ENCODE data around the gene HOXD8. TPM values are rescaled to one million over a fixed set of nuclear protein-coding genes. Genes with fewer than 3 reads are reported as not detected.

Gene HOXD8
- total RNA-seq, 1 donor from 2014 or later, result not detected

- DNase-seq (ENCODE audit: extremely low spot score, unreplicated experiment), result no peak
- Mint-ChIP-seq H3K27me3 (ENCODE audit: unreplicated experiment) (peaks cover 92% of the 10 kb centered on the region), H3K36me3 (ENCODE audit: unreplicated experiment) (no peaks in the 10 kb centered on the region), H3K9me3 (ENCODE audit: unreplicated experiment) (no peaks in the 10 kb centered on the region), H3K4me1 (ENCODE audit: unreplicated experiment) (peaks cover 4% of the 10 kb centered on the region), H3K27ac (ENCODE audit: unreplicated experiment) (no peak overlapping the region), H3K4me3 (ENCODE audit: unreplicated experiment) (no peak overlapping the region)
- TF ChIP-seq CTCF (IDR thresholded peaks at IDR 0.05), result no peak
These were observed 45.6 kb downstream of the HOXD8 start for GRCh38 chr2:176174824-176175708.

- no peaks in the 10 kb centered on the region for H3K9me3 Mint-ChIP-seq (ENCODE audit: unreplicated experiment)
- peaks cover 4% of the 10 kb centered on the region for H3K4me1 Mint-ChIP-seq (ENCODE audit: unreplicated experiment)
- H3K27ac Mint-ChIP-seq (ENCODE audit: unreplicated experiment), result no peak overlapping the region
- DNase-seq (ENCODE audit: extremely low spot score, unreplicated experiment), result no peak
- no peak overlapping the region for H3K4me3 Mint-ChIP-seq (ENCODE audit: unreplicated experiment)
- no peak for TF ChIP-seq CTCF (IDR thresholded peaks at IDR 0.05)
- H3K36me3 Mint-ChIP-seq (ENCODE audit: unreplicated experiment), result no peaks in the 10 kb centered on the region
- H3K27me3 Mint-ChIP-seq (ENCODE audit: unreplicated experiment), result peaks cover 94% of the 10 kb centered on the region
These were observed 46.5 kb downstream of the HOXD8 start for GRCh38 chr2:176175709-176176607.

GRCh38 chr2:176177580-176178037 is 48.1 kb downstream of the HOXD8 start:
- H3K4me3 Mint-ChIP-seq (ENCODE audit: unreplicated experiment), result no peak overlapping the region

DNA sequence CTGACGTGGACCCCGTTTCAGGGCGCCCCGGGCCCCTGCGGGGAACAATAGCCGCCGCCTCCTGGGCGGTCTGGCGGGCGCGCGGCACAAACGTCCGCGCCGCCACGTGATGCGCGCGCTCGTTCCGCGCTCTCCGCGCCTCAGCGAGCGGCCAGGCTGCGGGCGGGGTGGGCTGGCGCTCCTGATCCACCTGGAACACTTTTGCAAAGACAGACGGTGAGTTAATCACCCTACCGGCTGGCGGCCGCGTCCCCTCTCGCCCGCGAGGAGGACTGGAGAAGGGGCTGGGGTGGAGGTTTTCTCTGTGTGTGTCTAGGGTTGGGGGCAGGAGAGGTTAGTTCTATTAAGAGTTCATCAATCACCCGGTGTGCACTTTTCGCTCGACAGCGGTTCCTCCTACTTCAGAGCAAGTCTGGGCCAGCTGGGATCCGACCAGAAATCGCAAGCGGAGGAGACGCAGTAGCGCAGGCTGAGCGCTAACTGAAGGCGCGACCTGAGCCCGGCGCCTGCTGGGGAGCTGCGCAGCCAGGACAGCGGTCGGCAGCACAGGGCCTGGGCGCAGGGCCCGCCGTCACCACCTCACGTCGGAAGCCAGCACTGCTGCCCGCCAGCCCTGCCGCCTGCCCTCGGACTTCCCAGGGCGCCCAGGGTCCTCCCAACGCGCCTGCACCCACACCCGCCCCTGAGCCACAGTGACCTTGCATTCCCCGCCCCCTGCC is 48.7 kb downstream of the HOXD8 start:
- H3K36me3 Mint-ChIP-seq (ENCODE audit: unreplicated experiment), result no peaks in the 10 kb centered on the region
- peaks cover 89% of the 10 kb centered on the region for H3K27me3 Mint-ChIP-seq (ENCODE audit: unreplicated experiment)
- DNase-seq (ENCODE audit: extremely low spot score, unreplicated experiment), result no peak
- H3K4me1 Mint-ChIP-seq (ENCODE audit: unreplicated experiment), result peaks cover 4% of the 10 kb centered on the region
- TF ChIP-seq CTCF (IDR thresholded peaks at IDR 0.05), result no peak
- no peak overlapping the region for H3K4me3 Mint-ChIP-seq (ENCODE audit: unreplicated experiment)
- no peaks in the 10 kb centered on the region for H3K9me3 Mint-ChIP-seq (ENCODE audit: unreplicated experiment)
- no peak overlapping the region for H3K27ac Mint-ChIP-seq (ENCODE audit: unreplicated experiment)

More at GRCh38 chr2:176177580-176178037, 48.1 kb downstream of the HOXD8 start:
- H3K9me3 Mint-ChIP-seq (ENCODE audit: unreplicated experiment), result no peaks in the 10 kb centered on the region
- H3K27ac Mint-ChIP-seq (ENCODE audit: unreplicated experiment), result no peak overlapping the region
- H3K36me3 Mint-ChIP-seq (ENCODE audit: unreplicated experiment), result no peaks in the 10 kb centered on the region
- no peak for TF ChIP-seq CTCF (IDR thresholded peaks at IDR 0.05)
- peaks cover 4% of the 10 kb centered on the region for H3K4me1 Mint-ChIP-seq (ENCODE audit: unreplicated experiment)
- peaks cover 89% of the 10 kb centered on the region for H3K27me3 Mint-ChIP-seq (ENCODE audit: unreplicated experiment)
- DNase-seq (ENCODE audit: extremely low spot score, unreplicated experiment), result no peak

Data from osteocyte (in vitro differentiated cells).